HepG2 (cell line): ENCODE measurements around the gene ITM2B. TPM values are rescaled to one million over a fixed set of nuclear protein-coding genes. Genes with fewer than 3 reads are reported as not detected.

Experiments used
- ARNT ChIP-seq: fragments of 450-650 bp; IDR thresholded peaks from 2 replicates; pipeline ENCODE4 v1.6.1; 2017
- BCL6 ChIP-seq: IDR thresholded peaks from 2 replicates; pipeline ENCODE4 v1.6.1; 2016; ENCODE audit warnings: missing genetic modification reagents, missing compliant biosample characterization
- ETS1 ChIP-seq: sonication (generic); formaldehyde crosslinking; IDR thresholded peaks from 2 replicates; pipeline ENCODE4 v1.4.0; 2020; ENCODE audit warnings: missing genetic modification reagents
- GTF3A ChIP-seq: sonication (generic); formaldehyde crosslinking; conservative IDR thresholded peaks from 2 replicates; pipeline ENCODE4 v1.4.0; 2020; ENCODE audit warnings: mild to moderate bottlenecking, missing genetic modification reagents
- HMG20A ChIP-seq: IDR thresholded peaks from 2 replicates; pipeline ENCODE4 v1.6.1; 2016; ENCODE audit warnings: borderline replicate concordance
- HOXA5 ChIP-seq: sonication (generic); formaldehyde crosslinking; IDR thresholded peaks from 2 replicates; pipeline ENCODE4 v1.4.0; 2020; ENCODE audit warnings: missing genetic modification reagents
- IRF1 ChIP-seq: sonication (generic); formaldehyde crosslinking; IDR thresholded peaks from 2 replicates; pipeline ENCODE4 v1.4.0; 2020; ENCODE audit warnings: low read depth, mild to moderate bottlenecking, missing genetic modification reagents
- KDM3A ChIP-seq: IDR thresholded peaks from 2 replicates; pipeline ENCODE4 v1.6.1; 2018; ENCODE audit warnings: low read depth, missing compliant biosample characterization
- POGZ ChIP-seq: sonication (generic); formaldehyde crosslinking; IDR thresholded peaks from 2 replicates; pipeline ENCODE4 v1.4.0; 2020; ENCODE audit warnings: mild to moderate bottlenecking, missing genetic modification reagents
- PRMT3 ChIP-seq: sonication (generic); formaldehyde crosslinking; IDR thresholded peaks from 2 replicates; pipeline ENCODE4 v1.8.1; 2022; ENCODE audit warnings: low read depth, mild to moderate bottlenecking, moderate library complexity, missing genetic modification reagents, borderline replicate concordance
- RFXAP ChIP-seq: sonication (generic); formaldehyde crosslinking; IDR thresholded peaks from 2 replicates; pipeline ENCODE4 v1.4.0; 2020; ENCODE audit warnings: missing genetic modification reagents, borderline replicate concordance
- TEAD2 ChIP-seq: sonication (generic); formaldehyde crosslinking; IDR thresholded peaks from 2 replicates; pipeline ENCODE4 v1.9.0; 2021; ENCODE audit warnings: missing genetic modification reagents
- XBP1 ChIP-seq: sonication (generic); formaldehyde crosslinking; IDR thresholded peaks from 2 replicates; pipeline ENCODE4 v1.5.0; 2020; ENCODE audit warnings: missing genetic modification reagents
- ZNF343 ChIP-seq: sonication (generic); formaldehyde crosslinking; IDR thresholded peaks from 2 replicates; pipeline ENCODE4 v1.4.0; 2020; ENCODE audit warnings: mild to moderate bottlenecking, missing genetic modification reagents
- ZNF44 ChIP-seq: sonication (generic); formaldehyde crosslinking; IDR thresholded peaks from 2 replicates; pipeline ENCODE4 v1.5.1; 2020; ENCODE audit warnings: mild to moderate bottlenecking, missing genetic modification reagents
- ZNF468 ChIP-seq: sonication (generic); formaldehyde crosslinking; IDR thresholded peaks from 2 replicates; pipeline ENCODE4 v1.8.0; 2022; ENCODE audit warnings: mild to moderate bottlenecking, moderate library complexity, missing genetic modification reagents
- ZNF530 ChIP-seq: sonication (generic); formaldehyde crosslinking; IDR thresholded peaks from 2 replicates; pipeline ENCODE4 v1.5.0; 2020; ENCODE audit warnings: low read depth, mild to moderate bottlenecking, missing genetic modification reagents
- ZNF678 ChIP-seq: sonication (generic); formaldehyde crosslinking; IDR thresholded peaks from 2 replicates; pipeline ENCODE4 v1.4.0; 2020; ENCODE audit warnings: mild to moderate bottlenecking, missing genetic modification reagents
- ZNF770 ChIP-seq: sonication (generic); formaldehyde crosslinking; IDR thresholded peaks from 2 replicates; pipeline ENCODE4 v1.5.0; 2020; ENCODE audit warnings: mild to moderate bottlenecking, missing genetic modification reagents
- polyA plus RNA-seq, 8 experiments: library from polyadenylated mRNA; depleted of rRNA in 3 of 8; stranded (reverse) in 7 of 8; unstranded in 1 of 8; fragments of >200 nt; fragmentation: Illumina TruSeq in 4 of 8; extraction: Trizol in 4 of 8; gene quantifications; 2 replicates each; pipeline versions ENCODE4 v1.2.1 to v1.2.3, GENCODE V29; 2011 to 2016; ENCODE audit warnings: low read depth in 4 of 8, missing spikeins in 1 of 8, mixed read lengths in 1 of 8; ENCODE audit not compliant: insufficient read depth in 1 of 8
- total RNA-seq, 5 experiments: library from RNA; depleted of rRNA; stranded (reverse); fragments of >200 nt; fragmentation: Illumina TruSeq; extraction: Trizol; gene quantifications; 2 replicates each; pipeline ENCODE4 v1.2.3, GENCODE V29; 2016; ENCODE audit warnings: low read depth in 1 of 5
- TF ChIP-seq, protein P1 (sequence below): sonication (generic); formaldehyde crosslinking; IDR thresholded peaks from 2 replicates; pipeline ENCODE4 v1.8.1; 2023; ENCODE audit warnings: mild to moderate bottlenecking, missing genetic modification reagents, borderline replicate concordance
- TF ChIP-seq, protein P2 (sequence below): sonication (generic); formaldehyde crosslinking; conservative IDR thresholded peaks from 2 replicates; pipeline ENCODE4 v1.5.0; 2020; ENCODE audit warnings: missing genetic modification reagents
- TF ChIP-seq, protein P3 (sequence below): IDR thresholded peaks from 2 replicates; pipeline ENCODE4 v1.6.1; 2012; ENCODE audit warnings: inconsistent platforms
- TF ChIP-seq, protein P4 (sequence below): sonication (generic); formaldehyde crosslinking; IDR thresholded peaks from 2 replicates; pipeline ENCODE4 v1.8.0; 2022; ENCODE audit warnings: missing genetic modification reagents, mild to moderate bottlenecking, moderate library complexity, borderline replicate concordance

The ITM2B gene
- total and polyA plus RNA-seq, 2 of the 13 experiments (the other 11 are each of a cell fraction or from before 2014, with no cell fraction given) = 158 to 373 TPM

GRCh38 chr13:48258002-48258401, 25.0 kb downstream of the ITM2B start (continued):
- TF ChIP-seq ETS1 (CRISPR knock-in tag) = no peak
- TF ChIP-seq, protein P1, sequence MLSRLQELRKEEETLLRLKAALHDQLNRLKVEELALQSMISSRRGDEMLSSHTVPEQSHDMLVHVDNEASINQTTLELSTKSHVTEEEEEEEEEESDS (CRISPR knock-in tag) = no peak
- TF ChIP-seq, protein P2, sequence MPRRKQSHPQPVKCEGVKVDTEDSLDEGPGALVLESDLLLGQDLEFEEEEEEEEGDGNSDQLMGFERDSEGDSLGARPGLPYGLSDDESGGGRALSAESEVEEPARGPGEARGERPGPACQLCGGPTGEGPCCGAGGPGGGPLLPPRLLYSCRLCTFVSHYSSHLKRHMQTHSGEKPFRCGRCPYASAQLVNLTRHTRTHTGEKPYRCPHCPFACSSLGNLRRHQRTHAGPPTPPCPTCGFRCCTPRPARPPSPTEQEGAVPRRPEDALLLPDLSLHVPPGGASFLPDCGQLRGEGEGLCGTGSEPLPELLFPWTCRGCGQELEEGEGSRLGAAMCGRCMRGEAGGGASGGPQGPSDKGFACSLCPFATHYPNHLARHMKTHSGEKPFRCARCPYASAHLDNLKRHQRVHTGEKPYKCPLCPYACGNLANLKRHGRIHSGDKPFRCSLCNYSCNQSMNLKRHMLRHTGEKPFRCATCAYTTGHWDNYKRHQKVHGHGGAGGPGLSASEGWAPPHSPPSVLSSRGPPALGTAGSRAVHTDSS (CRISPR knock-in tag) = no peak
- no peak for TF ChIP-seq ZNF343 (CRISPR knock-in tag)
- no peak for TF ChIP-seq PRMT3 (CRISPR knock-in tag)
- TF ChIP-seq ZNF44 (CRISPR knock-in tag) = no peak
- no peak for TF ChIP-seq ARNT
- TF ChIP-seq HOXA5 (CRISPR knock-in tag) = no peak
- TF ChIP-seq ZNF678 = no peak
- TF ChIP-seq POGZ (CRISPR knock-in tag) = 0 out of 2 replicates have a peak, but pooled peaks have one; percentile 12
- no peak for TF ChIP-seq ZNF770 (CRISPR knock-in tag)
- no peak for TF ChIP-seq RFXAP (CRISPR knock-in tag)
- TF ChIP-seq ZNF468 (CRISPR knock-in tag) = no peak
- no peak for TF ChIP-seq ZNF530 (CRISPR knock-in tag)
- TF ChIP-seq, protein P3, sequence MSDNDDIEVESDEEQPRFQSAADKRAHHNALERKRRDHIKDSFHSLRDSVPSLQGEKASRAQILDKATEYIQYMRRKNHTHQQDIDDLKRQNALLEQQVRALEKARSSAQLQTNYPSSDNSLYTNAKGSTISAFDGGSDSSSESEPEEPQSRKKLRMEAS = no peak
- peak; percentile 64; the same call in 1 of the 2 replicates for TF ChIP-seq HMG20A (CRISPR knock-in tag)
- peak; percentile 52; the same call in 1 of the 2 replicates for TF ChIP-seq BCL6 (CRISPR knock-in tag)
- no peak for TF ChIP-seq TEAD2
- no peak for TF ChIP-seq KDM3A (CRISPR knock-in tag)
- TF ChIP-seq GTF3A (CRISPR knock-in tag) = no peak
- no peak for TF ChIP-seq XBP1
- TF ChIP-seq IRF1 (CRISPR knock-in tag) = no peak
- TF ChIP-seq, protein P4, sequence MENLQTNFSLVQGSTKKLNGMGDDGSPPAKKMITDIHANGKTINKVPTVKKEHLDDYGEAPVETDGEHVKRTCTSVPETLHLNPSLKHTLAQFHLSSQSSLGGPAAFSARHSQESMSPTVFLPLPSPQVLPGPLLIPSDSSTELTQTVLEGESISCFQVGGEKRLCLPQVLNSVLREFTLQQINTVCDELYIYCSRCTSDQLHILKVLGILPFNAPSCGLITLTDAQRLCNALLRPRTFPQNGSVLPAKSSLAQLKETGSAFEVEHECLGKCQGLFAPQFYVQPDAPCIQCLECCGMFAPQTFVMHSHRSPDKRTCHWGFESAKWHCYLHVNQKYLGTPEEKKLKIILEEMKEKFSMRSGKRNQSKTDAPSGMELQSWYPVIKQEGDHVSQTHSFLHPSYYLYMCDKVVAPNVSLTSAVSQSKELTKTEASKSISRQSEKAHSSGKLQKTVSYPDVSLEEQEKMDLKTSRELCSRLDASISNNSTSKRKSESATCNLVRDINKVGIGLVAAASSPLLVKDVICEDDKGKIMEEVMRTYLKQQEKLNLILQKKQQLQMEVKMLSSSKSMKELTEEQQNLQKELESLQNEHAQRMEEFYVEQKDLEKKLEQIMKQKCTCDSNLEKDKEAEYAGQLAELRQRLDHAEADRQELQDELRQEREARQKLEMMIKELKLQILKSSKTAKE = no peak
